GM18519 (cell line): ENCODE data around the gene TMPRSS4.

Experiments
- ATAC-seq: cut with Tn5 transposase; IDR thresholded peaks from one replicate; pipeline ENCODE4 v1.9.1; 2021; ENCODE audit warnings: mild to moderate bottlenecking, moderate library complexity; ENCODE audit not compliant: unreplicated experiment, low FRiP score

The TMPRSS4 gene

DNA sequence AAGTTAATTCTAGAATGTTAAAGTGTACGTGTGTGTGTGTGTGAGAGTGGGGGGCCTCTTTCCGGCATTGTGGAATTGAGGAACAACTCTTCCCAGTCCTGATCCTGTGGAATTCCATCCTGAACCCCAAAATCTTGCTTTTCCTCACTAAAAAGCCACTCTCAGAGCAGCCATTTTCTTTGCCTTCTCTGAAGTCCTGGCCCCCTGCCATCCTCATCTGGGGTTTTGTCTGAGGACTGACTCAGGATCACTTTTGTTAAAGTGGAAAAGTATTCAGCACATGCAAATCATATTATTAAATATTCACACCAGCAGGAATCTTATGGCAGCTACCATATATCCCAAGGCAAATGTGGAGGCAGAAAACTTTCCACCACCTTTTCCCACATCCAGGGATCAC, 72.0 kb downstream of the TMPRSS4 start:
- ATAC-seq, result no peak

DNA sequence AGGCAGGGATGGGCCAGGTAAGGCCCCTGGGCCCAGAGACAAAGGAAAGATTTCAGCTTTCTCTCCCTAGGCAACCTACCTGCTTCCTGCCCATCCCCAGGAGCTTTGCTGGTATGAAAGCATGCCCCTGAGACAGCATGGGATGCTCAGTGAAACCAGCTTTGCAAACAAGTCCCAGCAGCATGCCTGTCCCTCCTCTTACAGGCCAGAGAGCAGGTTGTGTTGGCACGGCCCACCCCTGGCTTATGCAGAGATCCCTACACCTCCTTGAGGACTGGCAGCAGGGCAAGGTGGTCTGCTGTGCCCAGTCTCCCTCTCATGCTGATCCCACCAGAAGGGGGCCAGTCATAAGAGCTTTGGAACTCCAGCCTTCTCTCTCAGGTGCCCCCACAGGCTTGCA, 72.6 kb downstream of the TMPRSS4 start:
- ATAC-seq, result no peak

DNA sequence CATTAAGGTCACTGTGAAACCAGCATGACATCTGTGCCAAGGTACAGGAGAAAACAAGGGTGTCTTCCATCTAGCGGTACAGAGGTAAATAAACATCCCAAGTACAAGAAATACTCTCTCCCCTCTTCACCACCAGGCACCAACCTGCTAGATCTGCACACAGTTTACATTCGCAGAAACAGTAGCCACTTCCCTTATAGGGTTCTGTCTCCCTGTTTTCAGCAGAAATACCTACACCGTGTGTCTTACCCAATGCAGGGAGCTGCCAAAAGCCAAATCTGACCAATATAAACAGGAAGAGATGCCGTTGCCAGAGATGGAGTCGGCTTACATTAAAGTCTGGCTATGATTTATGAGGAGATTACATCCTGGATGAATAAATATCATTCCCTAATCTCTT, 74.6 kb downstream of the TMPRSS4 start:
- ATAC-seq, result no peak

DNA sequence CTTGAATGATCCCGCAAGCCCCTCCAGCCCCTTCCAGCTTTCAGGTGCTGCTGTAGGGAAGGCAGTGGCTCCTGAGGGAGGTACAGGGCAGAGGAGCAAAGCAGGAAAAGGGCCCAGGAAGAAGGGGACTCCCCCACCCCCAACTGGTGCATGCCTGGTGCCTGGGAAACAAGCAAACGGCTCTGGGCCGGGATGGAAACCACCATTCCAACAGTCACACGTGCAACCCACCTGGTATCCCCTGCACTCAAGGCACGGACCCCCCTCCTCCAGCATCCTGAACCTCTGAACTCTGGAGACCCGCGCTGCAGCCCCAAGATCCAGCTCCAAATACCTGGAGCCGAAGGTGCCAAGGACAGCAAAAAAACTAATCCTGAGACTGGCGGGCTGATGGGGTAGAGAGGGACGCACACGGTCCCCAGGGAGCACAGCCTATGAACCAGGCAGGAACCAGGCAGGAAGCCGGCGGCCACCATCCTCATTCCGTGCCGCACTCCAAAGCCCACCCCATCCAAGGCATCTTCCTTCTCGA, 75.2 kb downstream of the TMPRSS4 start:
- ATAC-seq, result no peak

DNA sequence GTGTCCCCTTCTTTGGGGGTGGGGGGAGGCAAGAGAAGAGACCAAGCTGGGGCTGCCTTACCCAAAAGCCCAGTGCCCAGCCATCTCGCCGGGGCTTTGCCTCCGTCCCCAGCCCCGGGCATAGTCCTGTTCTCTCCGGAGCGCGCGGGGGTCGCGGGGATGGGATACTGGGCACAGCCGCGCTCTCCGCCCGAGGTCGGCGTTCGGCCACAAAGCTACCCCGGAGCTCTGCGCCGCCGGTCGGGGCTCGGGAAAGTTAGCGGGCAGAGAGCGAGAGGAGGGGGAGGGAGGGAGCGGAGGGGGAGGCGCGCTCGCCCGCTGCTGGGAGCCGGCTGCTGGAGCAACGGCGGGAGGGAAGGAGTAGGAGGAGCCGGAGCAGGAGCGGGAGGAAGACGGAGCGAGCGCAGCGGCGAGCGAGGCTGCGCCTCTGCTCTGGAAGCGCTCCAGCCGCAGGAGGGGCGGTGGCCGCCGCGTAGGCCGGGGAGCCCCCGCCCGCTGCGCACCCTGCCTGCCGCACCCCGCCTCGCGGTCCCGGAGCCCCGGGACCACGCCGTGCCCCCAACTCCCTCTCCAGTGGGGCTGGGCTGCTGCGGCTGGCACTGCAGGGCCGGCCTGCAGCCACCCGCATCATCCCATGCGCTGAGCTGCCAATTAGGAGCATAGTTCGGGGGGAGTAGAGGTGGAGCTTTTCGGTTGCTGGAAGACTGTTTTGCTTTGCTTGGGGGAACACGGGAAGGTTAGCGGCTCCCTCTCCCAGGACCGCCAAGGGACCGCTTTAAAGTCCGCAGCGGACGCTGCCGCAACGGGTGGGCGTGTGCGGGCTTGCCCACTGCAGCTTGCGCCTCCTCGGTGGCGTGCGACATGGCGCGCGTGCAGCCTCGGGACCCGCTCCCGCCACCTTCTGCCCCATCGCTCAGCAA, 75.9 kb downstream of the TMPRSS4 start, which contains the start of gene SCN4B:
TSS of gene SCN4B (minus strand) at position 272 of the 920 bp plus-strand sequence. CDS start at position 122, 150 bp downstream.
- ATAC-seq, result no peak

DNA sequence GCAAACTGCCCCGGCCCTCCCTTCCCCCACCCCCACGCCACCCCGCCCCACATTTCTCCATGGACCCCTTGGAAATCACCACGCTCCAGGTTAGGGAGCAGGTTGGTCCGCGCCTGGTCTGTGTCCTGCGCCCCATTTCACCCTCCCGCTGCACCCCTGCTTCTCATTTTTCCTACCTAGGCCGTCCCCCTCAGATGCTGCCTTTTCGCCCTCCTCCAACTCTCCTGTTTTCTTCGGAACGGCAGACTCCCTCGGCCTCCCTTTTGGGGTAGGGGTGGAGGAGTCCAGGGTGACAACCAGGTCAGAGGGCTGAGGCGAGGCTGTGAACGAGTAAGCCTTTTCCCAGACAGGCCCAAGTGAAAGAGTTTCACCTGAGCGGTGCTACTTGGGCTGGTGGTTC, 76.6 kb downstream of the TMPRSS4 start:
- no peak for ATAC-seq

DNA sequence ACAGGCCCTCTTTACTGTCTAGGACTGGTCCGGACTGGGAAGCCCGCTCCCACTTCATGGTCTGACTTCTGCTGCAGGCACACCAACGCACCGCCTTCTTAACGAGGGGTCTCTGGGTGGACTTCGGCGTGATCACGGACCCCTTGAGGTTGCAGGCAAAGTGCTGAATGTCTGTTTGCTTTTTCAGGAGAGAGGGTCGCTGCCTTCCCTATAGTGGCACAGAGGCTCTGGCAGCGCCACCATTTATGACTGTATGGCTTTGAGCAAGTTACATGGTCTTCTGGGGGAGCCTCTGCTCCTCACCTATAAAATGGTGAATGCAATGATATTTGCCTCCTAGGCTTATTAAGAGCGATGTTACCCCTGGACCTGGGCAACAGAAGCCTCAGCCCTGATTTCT, 77.1 kb downstream of the TMPRSS4 start:
- no peak for ATAC-seq

DNA sequence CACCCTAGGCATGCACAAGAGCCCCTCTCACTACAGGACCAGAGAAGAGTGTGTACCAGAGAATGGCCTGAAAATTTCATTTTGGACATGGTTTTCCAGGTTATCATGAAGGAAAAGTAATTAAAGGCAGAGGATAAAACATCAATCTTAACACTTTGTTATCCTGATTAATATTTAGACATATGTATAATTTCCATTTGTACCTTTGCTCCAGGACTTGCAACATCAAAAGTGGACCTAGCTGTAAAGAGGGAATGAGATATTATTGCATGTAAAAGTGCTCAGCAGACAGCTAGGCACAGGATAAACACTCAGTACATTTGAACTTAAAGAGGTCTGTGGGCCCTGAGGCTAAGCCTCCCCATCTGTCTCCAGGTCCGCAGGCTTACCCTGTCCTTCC, 77.8 kb downstream of the TMPRSS4 start:
- ATAC-seq, result no peak

DNA sequence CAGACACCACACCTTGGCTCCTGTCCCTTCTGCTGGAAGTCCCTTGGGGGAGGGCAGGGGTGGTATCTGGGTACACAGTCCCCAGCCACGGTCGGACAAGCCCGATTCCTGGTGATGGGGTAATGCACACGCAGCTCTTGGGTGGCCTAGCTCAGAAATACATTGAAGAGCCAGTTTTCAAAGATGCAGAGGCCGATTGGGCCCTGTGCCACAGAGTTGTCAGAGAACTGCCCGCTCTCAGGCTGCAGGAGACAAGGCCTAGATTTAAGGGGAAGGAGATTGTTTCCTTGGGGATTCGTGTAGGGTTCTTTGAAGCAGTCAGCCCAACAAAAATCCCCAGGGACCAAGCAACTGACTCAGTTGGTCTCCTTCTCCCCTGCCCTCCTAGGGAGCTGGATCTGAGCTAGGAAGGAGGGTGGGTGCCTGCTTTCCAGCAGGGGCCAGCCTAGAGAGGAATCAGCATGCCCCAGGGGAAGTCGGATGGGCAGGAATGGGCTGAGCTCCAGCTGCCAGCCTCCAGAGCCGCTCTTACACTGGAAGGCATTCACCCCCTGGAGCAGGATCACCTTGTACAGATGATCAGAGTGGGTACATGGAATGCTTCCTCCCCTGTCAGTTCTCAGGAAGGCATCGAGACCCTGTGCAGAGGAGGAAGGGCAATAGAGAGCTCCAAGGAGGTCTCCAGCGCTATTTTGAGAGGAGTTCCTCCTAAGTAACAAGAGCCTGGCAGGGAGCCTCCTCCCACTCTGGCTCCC, 79.1 kb downstream of the TMPRSS4 start:
- no peak for ATAC-seq

DNA sequence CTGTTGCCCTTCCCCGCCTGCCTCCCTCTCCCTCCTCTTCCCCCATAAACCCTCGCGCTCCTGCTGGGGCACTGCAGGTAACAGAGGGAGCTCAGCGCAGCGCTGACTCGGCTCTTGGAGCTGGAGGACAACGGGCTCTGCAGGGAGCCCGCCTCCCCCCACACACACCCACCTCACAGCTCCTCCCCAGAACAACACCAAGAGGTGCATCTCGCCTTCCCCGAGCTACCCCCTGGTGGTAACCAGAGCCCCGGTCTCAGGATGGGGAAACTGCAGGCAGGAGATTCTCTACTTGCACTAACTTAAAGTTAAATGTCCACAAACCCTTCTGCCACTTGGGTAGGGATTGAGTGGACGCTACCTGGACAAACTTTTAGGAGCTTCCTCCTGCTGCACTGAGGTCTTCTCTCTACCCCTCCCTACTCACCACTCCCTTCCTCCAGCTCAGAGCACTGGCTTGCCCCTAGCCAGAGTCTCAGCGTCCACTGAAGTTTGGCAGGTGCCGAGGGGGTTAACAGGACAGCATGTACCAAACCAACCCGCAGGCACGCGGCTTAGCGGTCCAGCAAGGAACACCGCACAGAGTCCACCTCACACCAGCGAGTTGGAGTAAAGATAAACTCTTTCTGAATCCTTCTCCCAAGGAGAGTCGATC, 79.8 kb downstream of the TMPRSS4 start:
- no peak for ATAC-seq

DNA sequence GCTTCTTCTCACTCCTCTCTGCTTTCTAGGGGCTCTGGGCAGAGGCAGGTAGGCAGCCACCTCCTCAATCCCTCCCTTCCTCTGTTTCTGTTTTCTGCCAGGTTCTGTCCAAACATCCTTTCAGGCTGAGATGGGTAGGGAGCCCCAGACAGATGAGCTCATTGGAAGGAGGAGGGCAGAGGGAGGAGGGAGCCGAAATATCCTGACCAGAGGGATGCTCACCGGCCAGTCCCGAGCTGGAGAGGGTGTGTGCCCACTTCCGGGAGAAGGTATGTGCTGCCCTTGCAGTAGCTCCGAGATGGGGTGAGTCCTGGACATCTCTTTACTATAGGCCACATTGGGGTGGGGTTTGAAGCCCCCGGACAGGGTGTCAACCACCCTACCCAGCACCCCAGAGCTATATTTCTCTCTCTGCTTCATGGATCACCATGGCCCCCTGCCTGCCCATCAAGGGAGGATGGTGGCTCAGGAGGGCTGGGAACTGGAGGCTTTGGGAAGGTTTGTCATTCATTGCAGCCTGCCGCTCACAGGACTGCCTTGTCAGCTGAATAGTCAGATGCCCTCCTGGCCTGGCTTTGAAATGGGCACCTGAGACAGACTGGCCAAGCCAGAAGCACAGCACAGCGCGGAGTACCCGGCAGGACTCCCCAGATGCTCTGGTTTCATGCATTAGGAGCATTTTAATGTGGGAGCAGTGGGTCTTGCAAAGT, 80.5 kb downstream of the TMPRSS4 start:
- ATAC-seq, result no peak

DNA sequence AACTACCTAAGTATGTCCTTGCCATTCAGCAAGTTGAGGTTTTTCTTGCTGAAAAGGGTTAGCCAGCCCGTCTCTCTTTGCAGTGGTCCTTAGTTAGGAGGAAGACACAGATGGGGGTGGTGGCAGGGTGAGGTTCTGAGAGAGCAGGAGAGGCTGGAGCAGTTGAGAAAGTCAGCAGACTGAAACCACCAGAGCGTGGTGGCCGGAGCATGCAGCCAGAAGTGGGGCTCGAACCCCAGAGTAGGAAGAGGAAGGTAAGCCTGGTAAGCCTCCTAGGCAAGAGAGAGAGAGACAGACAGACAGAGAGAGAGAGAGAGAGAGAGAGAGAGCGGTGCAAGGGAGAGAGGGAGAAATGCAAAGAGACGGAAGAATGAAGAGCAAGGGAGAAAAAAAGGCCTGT, 84.9 kb downstream of the TMPRSS4 start:
- ATAC-seq, result no peak

DNA sequence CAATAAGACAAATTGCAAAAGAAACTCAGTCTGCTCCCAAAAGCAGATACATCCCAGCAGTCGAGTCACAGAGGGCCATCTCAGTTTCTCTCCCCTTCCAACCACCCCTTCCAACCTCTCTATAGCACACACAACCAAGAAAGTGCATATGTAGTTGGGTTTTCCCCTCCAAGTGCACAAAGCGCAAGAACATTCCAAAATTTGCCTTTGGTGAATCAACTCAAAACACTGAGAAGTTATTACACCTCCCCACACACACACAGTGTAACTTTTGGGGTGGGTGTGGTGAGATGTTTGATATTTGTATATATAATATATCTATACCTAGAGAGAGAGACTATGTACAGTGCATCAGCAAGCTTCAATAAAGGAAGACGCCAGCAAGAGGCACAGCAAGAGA, 86.0 kb downstream of the TMPRSS4 start:
- no peak for ATAC-seq

DNA sequence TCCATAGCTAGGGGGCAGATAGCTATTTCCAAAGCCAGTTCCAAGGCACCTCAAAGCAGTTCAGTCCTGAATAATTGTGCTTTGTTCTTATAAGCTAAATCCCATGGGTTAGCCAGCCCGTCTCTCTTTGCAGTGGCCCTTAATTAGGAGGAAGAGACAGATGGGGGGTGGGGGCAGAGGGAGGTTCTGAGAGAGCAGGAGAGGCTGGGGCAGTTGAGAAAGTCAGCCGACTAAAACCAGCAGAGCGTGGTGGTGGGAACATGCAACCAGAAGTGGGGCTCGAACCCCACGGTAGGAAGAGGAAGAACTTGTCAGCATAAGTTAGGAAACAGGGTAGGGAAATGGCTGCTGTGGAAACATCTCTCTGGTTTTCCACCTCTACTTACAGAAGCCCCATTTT, 86.6 kb downstream of the TMPRSS4 start:
- ATAC-seq, result no peak

DNA sequence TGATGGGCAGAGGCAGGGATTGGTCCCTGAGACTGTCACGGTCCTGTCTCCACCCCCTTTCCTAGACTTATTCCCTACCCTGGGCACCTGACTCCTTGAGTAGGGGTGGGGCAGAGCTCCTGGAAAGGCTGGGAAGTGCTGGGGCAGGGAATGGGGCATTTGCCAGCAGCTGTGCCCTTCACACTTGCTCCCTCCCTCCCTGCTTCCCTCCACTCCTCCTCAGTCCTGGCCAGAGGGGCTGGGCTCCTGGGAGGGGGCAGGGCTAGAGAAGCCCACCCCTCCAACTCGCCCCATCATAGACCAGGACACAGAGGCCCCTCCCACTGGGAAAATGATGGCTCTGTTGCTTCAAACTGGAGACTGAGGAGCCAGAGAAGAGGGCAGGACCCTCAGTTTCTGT, 88.0 kb downstream of the TMPRSS4 start:
- no peak for ATAC-seq

DNA sequence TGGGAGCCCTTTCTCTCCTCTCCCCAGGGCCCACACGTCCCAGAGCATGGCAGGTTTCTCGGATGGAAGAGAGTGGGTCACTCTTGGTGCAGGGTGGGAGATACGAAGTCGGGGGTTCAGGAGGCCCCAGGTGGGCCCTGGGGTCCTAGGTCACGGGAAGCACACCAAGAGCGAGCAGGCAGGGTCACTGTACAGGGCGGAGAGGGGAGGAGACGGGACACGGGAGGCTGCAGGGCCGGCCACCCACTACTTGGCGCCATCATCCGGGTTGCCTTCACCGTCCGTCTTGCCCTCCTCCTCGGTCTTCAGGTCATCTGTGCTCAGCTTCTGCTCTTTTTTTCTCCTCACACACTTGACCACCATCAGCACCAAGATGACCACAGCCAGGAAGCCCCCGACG, 89.8 kb downstream of the TMPRSS4 start:
- no peak for ATAC-seq

DNA sequence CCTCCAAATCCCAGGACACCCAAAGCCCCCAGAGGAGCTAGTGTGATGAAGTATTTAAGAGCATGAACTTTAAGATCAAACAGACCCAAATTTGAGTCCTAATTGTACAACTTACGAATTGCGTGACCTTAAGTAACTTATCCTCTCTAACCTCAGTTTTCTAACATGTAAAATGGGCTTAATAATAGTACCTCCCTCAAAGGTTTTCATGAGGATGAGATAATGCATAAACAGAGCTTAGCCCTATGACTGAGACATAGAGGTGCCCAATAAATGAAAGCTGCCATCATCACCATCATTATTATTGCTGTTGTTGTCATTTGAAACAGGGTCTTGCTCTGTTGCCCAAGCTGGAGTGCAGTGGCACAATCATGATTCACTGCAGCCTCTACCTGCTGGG, 90.4 kb downstream of the TMPRSS4 start:
- no peak for ATAC-seq

DNA sequence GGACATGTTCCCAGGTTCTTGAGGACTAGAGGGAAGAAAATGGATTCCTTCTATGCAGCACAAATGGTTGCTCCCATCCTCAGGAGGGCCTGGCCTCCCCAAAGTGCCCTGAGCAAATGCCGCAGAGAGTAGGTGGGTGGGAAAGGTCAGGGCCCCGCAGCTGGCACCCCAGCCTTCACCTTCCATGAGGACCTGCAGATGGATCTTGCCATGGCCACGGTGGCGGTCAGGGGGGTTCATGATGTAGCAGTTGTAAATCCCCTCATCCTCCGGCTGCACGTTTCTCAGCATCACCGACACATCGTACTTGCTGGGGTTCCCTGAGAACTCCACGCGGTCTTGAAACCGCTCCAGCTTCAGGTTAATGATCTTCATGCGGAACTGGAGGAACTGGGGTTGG, 91.0 kb downstream of the TMPRSS4 start:
- ATAC-seq, result no peak

DNA sequence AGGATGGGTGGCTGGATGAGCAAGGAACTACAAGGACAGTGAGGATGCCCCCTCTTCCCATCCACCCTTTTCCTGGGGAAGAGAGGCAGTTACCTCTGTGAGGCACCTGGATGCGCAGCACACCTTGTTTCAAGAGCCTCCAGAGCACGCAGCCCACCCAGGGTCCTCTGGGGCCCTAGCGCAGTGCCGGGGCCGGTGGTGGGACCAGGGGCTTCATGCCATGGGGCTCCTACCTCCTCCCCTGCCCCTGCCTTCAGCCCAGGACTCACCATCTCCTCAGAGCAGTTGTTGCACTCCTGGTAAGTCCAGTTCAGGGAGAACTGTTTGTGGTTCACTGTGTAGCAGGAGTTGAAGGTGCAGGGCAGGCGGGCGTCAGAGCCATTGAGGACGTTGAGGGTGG, 91.4 kb downstream of the TMPRSS4 start:
- no peak for ATAC-seq

DNA sequence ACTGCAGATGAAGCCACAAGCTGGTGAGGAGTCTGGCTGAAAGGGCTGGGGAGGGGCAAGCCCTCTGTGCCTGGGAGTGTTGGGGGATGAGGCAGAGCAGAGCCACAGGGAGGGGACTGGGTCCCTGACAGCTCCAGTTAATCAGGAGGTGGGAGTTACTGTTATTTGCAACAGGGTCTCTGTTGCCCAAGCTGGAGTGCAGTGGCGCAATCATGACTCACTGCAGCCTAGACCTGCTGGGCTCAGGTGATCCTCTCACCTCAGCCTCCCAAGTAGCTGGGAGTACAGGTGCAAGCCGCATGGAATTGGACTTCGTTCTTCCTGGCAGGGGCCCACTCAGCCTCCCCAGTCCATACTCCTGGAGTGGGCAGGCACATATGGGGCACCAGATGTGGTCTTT, 91.9 kb downstream of the TMPRSS4 start:
- no peak for ATAC-seq
